Activated CD8-positive, alpha-beta memory T cell treated with anti-CD3 and anti-CD28 coated beads, Interleukin-2, amount 50 U/mL, for 24 hours (primary cell): ENCODE results near the gene NACC2.

Experiments
- DNase-seq: peaks from one replicate; pipeline ENCODE4 v3.0.0-alpha.2; 2020; ENCODE audit errors: extremely low read depth

Gene NACC2

DNA sequence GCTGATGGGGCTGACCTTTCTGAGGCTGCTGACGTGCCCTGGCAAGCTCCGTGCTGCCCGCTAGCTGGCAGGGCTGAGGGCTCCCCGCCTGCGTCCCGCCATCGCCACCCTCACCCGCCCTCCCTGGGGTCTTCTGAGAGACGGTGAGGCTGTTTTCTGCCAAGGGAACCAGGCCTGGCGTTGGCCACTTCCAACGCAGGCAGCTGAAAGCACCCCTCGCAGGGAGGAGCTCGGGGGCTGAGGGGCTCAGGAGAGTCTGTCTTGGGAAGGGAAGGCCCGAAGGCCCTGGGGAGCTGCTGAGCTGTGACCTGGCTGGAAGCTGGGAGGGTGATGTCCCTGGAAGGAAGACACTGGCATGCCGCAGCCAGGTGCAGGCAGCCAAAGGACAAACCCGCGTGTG, 33.3 kb upstream of the NACC2 start:
- no peak for DNase-seq

DNA sequence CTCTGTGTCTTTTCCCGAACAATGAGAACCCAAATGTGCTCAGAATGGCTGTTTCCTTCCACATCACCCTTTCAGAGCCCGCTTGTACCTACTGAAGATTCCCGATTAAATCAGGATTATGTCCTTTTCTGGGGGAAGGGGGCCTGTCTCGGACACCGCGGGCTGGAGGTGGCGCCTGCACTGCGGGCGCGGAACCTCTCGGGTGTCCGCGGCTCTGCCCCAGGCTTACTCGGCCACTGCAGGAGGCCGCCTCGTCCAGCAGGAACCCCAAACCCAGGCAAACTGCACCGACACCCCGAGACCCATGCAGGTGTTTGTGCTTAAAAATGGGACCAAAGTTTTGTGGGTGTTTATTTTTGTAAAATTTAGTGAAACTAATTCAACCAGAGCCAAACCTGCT, 32.2 kb upstream of the NACC2 start:
- DNase-seq = no peak

DNA sequence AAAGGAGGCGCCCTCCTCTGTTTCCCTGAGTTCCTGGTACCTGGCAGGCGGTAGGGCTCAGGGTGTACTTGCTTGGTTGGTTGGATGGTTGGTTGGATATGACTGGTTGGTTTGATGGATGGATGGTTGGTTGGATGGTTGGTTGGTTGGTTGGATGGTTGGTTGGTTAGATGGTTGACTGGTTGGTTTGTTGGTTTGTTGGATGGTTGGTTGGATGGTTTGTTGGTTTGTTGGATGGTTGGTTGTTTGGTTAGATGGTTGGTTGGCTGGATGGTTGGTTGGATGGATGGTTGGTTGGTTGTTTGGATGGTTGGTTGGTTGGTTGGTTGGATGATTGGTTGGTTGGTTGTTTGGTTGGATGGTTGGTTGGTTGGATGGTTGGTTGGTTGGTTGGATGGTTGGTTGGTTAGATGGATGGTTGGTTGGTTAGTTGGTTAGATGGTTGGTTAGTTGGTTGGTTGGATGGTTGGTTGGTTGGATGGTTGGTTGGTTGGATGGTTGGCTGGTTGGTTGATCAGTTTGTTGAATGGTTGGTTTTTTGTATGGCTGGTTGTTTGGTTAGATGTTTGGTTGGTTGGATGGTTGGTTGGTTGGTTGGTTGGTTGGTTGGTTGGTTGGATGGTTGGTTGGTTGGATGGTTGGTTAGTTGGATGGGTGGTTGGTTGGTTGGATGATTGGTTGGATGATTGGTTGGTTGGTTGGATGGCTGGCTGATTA, 30.0 kb upstream of the NACC2 start:
- DNase-seq = no peak

DNA sequence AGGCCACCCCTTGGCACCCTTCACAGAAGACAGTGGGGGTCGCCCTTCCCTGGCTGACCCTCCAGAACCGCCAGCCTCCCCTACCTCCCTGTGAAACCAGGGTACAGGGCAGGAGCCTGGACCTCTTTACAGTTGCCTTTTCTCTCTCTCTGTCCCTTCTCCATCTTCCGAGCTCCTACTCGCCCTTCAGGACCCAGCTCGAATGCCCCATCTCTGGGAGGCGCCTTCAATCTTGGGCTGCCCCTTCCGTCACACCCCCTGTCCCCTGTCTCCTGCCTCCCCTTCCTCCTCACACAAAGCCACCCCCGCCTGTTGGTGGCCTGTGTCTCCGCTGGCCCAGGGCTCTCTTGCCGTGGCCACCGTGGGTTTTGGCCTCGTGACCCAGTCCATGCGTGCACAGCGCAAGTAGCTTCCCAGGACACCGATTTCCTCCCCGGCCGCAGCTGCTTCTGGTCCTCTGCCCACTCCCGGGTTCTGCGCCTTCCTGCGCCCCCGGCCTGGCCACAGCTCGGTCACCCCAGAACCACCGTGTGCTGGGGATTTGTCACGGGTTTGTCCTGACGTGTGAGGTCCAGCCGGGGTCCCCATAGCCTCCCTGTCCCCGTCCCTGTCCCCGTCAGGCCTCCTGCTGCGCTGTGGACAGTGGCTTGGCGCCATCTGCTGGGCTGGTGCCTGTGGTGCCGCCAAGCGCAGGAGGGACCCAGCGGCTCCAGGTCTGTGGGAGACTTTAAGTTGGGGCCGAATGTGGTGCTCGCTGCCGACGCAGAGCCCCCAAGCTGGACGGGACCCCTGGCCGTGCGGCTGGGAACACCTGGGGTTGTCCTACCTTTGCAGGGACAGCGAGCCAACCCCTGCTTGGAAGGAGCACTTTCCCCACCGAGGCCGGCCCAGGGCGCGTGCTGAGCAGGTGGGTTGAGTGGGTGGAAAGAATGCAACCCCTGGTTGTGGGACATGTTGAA, 27.6 kb upstream of the NACC2 start:
- no peak for DNase-seq

DNA sequence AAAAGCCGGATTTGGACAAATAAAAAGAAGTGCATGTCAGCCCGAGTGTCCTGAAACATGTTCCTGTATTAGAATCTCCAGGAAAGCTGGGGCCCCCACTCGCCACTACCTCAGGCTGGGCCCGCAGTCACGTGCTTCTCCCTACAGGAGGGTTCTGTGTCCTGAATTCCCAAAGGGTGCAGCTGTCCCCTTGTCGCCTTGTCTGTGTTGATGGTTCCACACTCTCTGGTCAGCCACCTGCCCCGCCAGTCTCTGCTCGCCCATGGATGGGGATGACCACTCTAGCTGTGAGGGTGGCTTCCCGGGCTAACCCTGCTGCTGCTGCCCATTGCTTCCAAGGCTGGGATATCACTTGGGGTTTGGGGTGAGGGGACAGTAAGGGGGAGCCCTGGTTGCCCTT, 26.7 kb upstream of the NACC2 start:
- DNase-seq = no peak

DNA sequence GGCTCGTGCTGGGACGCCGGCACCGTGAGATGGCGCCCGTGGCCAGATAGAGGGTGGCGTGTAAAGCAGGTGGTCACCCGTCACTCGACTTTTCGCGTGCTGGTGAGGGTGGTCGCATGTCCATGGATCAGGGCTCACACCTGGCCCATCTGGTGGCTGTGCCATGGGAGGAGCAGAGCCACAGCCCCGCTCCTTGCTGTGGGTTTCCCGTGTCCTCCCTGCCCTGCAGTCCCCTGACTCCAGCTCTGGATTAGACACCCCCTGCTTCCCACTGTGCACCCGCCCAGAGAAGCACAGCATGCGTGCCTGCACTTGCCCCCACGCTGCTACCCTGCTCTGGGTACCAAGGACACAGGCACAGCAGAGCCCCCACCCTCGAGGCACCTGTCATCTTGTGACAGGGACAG, 25.4 kb upstream of the NACC2 start:
- DNase-seq = no peak

DNA sequence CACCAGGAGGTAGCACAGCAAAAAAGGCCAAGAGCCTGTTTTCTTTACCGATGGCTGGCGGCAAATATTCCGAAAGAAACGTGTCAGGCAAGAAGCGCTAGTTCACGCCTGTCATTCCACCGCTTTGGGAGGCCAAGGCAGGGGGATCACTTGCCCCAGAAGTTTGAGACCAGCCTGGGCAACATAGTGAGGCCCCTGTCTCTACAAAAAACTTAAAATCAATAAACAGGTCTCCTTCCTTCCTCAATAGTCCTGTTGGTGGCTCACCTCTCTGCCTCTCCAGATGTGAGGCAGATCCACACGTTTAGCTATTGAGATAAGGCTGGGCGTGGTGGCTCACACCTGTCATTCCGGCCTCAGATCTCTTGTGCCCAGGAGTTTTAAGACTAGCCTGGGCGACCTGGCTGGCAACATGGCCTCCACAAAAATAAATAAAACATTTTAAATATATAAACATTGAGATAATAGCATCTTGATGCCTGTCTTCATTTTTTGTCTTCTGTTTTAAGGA, 24.8 kb upstream of the NACC2 start:
- DNase-seq = no peak

DNA sequence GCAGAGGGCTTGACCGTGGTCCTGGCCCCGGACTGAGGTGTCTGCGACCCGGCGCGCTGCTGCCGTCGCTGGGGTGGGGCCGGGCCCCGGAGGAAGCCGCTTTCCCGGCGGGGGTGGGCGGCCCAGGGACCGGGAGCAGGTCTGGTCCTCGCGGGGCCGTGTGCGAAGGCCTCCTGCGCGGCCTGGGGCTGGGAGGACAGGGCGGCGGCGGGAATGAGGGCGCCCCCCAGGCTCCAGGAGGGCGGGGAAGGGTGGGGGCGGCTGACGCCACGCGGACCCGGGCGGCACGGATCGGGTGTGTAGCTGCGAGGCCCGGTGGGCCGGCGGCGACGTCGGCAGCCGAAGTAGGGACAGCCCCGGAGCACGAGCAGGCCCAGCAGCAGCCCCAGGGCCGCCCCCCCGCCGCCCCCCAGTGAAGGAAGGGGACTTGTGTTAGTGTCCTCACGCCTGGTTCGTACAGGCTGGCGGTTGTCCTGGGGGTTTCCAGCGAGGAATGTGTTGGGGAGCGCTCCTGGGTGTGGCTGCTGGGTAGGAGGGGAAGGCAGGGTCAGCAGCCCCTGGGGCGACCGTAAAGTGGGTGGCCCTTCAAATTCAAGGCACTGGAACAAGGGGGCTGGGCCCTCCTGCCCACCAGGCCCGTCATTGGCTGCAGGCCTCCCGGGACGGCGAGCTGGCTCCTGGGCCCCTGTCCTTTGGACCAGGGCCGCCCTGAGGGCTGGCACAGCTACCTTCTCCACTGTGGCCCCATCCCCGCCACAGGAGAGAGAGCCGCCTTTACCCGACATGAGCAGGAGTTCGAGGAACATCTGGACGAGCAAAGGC, 24.2 kb upstream of the NACC2 start:
- no peak for DNase-seq

DNA sequence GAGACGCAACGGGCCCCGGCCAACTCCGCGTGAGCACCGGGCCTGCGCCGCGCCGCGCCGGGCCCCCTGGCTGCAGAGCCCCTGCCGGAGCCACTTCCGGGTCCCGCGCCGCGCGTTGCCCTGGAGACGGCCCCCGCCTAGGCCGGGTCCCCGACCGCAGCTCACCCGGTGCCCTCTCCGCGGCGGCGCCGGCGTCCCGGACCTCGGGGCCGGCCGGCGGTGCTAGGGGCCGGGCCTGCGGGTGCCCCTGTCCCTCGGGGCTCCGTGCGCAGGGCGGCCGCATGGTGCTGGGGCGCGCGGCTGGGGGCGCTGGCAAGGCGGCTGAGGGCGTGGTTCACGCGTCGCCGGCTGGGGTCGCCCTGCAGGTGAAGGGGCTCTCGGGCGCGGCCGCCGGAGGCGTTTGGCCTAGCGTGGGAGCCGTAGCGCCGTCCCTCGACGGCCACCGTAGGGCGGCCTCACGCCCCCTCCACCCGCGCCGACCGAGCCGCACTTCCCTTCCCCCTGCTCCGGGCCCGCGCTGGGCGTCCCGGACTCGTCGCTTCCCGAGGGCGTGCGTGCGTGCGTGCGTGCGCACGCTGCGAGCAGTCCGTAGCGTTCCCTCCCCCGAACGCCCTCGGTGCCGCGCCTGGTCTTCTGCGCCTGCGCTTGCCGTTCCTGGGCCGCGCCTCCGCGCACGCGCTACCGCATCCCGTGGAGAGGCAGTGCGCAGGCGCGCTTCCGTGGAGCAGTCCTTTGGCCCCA, 23.4 kb upstream of the NACC2 start, which contains the start of gene TMEM250:
Gene TMEM250, minus strand, starts transcription at position 556 of the 741 bp plus-strand sequence. CDS start 1,975 bp downstream, outside the sequence.
- peak; percentile 85 for DNase-seq

DNA sequence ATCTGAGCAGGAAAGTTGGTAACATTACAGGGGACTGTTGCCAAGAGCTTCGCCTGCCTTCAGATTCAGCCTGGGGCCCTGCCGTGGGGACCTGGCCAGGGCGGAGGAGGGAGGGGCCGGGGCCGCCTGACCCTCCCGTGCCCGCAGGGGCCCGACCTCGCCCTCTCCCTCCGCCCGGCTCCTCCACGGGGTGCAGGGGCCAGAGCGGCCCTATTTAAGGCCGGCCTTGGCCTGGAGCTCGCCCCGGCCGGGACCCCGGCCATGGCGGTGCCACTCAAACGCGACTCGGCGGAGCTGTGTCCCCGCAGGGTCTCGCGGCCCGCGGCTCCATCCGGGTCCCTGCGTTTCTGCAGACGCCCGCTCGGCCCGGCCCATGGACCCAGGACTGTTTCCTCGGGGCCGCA, 22.8 kb upstream of the NACC2 start:
- no peak for DNase-seq

DNA sequence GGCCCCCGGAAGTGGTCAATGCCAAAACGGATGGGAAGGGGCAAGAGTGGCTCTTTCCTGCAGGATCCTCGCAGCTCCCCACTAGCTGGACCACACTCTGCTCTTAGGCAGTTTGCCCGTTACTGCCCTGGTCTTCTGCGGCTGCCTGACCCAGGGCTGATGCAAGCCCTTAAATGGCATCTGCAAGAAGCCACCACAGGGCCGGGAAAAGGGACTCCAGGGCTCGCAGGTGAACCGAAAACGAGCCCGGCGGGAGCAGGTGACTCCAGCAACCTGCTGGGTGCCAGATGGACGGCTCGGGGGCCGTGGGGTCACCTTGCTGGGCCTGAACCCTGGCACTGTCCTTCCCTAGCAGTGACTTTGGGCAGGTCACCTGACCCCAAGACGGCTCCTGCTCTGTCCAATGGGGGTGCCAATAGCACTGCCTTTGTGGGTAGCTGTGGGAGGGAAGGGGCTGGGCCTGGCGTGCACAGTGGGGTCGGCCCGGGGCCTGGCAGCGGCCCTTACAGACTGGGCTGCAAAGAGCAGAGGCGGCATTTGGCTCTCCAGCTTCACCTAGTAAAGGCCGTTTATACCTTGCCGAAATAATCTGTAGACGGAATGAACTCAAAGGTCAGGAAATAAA, 22.3 kb upstream of the NACC2 start:
- DNase-seq = no peak

DNA sequence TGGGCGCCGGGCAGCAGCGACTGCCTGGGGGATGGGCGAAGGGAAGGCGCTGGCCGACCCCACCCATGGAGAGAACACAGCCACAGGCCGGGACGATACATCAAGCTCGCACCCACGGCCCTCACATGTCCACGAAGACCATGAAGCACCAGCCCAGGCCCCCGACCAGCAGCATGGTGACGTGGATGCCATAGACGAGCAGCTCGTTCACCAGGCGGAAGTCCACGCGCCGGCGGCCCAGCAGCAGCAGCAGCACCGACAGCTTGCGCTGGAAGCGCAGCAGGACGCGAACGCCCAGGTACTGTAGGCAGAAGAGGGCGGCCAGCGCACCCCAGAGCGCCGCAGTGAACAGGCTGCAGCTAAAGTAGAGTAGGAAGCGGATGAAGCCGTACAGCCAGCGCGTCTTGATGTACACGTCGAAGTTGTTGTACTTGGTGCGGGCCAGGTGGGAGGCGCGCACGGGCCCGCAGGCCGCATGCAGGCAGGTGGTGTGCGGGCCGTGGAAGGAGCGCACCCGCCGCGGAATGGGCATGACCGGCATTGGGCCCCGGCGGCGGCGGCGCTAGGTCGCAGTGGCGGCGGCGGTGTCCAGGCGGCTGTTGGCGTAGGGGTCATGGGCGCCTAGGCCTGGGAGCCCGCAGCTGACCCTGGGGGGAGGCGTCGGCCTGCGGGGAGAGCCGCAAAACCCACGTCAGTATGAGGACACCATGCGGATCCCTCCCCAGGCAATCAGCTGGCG, 21.4 kb upstream of the NACC2 start:
- DNase-seq = no peak

DNA sequence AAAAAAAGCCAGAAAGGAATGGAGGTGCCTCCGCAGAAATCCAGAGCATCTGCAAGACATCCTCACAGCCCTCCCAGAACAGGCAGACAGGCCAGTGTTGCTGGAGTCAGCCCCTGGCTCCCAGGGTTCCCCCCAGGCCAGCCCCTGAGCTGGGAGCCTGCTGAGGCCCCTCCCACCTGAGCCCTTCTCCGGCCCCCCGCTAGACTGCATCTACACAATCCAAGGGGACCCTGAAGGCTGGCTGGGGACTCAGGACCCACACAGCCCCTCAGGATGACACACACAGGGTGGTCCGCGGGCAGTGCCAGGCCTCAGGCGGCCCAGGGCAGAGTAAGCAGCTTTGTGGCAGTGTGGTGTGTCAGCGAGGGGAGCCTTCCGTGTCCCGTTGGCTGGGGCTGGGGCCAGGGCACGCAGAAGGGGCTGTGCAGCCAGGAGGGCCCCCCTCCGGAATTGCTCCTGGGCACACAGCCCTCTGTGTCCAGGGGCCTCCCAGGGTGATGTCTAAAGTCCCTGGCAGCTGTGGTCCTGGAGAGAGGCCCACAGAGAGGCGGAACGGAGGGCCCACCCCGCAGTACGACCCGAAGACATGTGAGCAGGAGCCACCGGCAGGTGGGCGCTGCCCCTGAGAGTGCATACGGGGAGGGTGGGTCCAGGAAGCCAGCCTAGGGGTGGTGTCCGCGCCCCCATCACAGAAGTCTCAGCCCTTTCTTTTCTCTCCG, 20.7 kb upstream of the NACC2 start:
- no peak for DNase-seq

DNA sequence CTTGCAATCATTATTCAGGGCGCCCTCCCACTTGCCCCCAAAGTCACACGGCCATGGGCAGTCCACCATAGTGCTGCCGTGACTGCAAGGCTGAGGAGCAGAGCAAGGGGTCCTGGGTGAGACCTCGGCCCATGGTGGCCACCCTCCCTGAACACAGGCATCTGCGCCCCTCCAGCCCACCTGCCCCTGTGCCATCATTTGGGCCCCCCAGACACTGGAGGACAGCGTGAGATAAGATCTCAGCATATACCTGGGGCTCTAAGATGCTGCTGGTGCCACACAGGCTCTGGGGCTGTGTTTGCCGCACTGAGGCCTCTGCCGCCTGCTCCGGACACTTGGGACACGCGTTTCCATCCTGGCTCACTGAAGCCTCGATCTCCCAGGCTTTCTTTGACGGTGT, 20.1 kb upstream of the NACC2 start:
- no peak for DNase-seq

DNA sequence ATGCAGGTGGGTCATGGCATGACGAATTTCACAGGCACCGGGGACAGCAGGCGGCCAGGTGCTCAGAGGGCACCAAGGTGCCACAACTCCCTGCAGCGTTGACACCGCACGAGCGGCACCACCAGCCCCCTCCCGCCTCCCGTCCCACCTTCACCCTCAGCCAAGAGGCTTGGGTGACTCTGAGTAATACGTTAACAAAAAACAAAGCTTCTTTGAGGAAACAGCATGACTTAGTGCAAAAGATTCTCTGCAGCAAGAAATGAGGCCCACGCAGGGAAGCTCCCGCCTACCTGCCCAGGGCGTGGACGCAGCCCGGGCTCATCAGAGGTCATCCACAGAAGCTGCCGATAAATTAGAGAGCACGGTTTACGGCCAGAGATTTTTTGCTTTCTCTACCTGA, 19.5 kb upstream of the NACC2 start:
- no peak for DNase-seq

DNA sequence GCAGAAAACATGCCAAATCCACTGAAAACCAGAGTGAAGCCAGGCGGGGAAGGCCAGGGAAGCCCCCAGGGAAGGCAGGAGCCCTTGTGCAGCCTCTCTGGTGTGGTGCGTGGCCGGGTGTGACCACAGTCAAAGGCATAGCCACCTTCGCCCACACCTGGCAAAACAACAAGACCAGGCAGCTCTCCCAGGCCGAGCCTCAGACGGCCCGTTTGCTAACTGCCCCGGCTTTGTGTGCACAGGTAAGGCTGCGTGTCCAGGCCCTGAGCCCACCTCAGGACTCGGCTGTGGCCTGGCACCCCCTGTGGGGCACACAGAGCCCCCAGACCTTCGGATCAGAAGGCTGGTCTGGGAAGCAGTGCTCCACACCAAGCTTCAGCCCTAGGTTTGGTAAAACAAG, 17.5 kb upstream of the NACC2 start:
- no peak for DNase-seq

DNA sequence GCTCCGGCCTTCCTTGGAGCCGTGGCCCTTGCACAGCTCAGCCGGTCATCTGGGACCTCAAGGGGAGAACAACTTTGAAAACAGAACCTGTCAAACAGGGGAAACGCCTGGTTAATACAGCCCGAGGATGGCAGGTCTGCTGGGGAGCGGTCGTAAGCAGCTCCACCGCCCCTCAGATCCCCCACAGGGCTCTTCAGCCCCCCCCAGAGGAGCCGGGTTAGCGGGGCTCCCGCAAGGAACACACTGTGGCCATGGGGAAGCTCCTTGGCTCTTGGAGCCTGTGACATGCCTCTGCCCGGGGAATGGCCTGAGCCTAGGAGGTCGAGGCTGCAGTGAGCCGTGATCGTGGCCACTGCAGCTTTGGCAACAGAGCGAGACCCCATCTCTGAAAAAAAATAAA, 16.8 kb upstream of the NACC2 start:
- DNase-seq = no peak

DNA sequence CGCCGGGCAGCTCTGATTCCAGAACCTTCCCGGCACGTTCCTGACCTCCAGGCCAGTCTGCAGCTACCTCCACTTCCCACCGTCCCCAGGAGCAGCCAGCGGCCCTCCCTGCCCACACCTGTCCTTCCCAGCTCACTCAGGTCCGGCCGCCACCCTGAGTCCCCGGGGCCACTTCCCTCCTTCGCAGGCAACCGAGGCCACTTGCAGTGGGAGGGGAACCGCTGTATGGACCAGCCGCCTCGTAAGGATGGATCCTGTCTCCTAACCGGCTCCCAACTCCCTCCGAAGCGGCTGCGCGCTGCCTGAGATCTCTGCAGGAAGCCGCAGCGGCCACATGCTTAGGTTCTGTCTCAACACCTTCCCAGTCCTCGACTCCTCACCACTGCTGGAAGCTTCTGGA, 16.1 kb upstream of the NACC2 start:
- no peak for DNase-seq
